IMR-90 (cell line): ENCODE measurements around the gene SEZ6L. TPM values are rescaled to one million over a fixed set of nuclear protein-coding genes. Genes with fewer than 3 reads are reported as not detected.

Experiments used
- ATAC-seq: fragments of 200-7000 bp; cut with Tn5 transposase; 2 replicates; pipeline ENCODE4 v1.9.1; 2020; ENCODE audit warnings: low read depth, mild to moderate bottlenecking, moderate library complexity
- BruUV-seq: library from RNA; stranded (reverse); fragments of 400-500 nt; replicated peaks from 2 replicates; lab custom pipeline; 2021; lab: Mats Ljungman, UMichigan
- CTCF ChIA-PET: fragments of 300-600 bp; formaldehyde crosslinking; extraction: SDS; loops from one replicate; lab custom pipeline; 2021; ENCODE audit warnings: antibody characterized with exemption; lab: Yijun Ruan, JAX
- POLR2A ChIA-PET: fragments of 300-600 bp; sonication (Branson Sonifier 250); formaldehyde crosslinking; loops from one replicate; lab custom pipeline; 2022; ENCODE audit warnings: antibody characterized with exemption; ENCODE audit not compliant: unreplicated experiment; lab: Charles Lee
- DNase-seq: peaks from one replicate; pipeline ENCODE4 v3.0.0; 2013
- H2AFZ ChIP-seq: replicated peaks from 2 replicates; pipeline ENCODE3; 2013; ENCODE audit warnings: low read length, mild to moderate bottlenecking; ENCODE audit not compliant: poor library complexity
- H2AK5ac ChIP-seq: 2 replicates; pipeline ENCODE4 v1.6.1; 2013; ENCODE audit warnings: low read depth, low read length, inconsistent platforms
- H2AK9ac ChIP-seq: replicated peaks from 2 replicates; pipeline ENCODE3; 2013; ENCODE audit warnings: mild to moderate bottlenecking, low read depth, low read length, moderate library complexity; ENCODE audit not compliant: poor library complexity
- H2BK120ac ChIP-seq: 2 replicates; pipeline ENCODE4 v1.6.1; 2013; ENCODE audit warnings: low read depth, low read length, inconsistent platforms
- H2BK15ac ChIP-seq: 3 replicates; pipeline ENCODE4 v1.6.1; 2013; ENCODE audit warnings: low read depth, low read length, inconsistent platforms
- H2BK20ac ChIP-seq: 2 replicates; pipeline ENCODE4 v1.6.1; 2013; ENCODE audit warnings: low read depth, mild to moderate bottlenecking, inconsistent platforms, low read length, moderate library complexity
- H2BK5ac ChIP-seq: 2 replicates; pipeline ENCODE4 v1.6.1; 2013; ENCODE audit warnings: mild to moderate bottlenecking, low read depth, low read length, inconsistent platforms; ENCODE audit not compliant: poor library complexity, severe bottlenecking
- H3K14ac ChIP-seq: replicated peaks from 2 replicates; pipeline ENCODE4 v1.6.1; 2013; ENCODE audit warnings: low read depth, low read length, inconsistent platforms
- H3K18ac ChIP-seq: 2 replicates; pipeline ENCODE4 v1.6.1; 2013; ENCODE audit warnings: low read depth, low read length, control low read depth
- H3K23ac ChIP-seq: 2 replicates; pipeline ENCODE4 v1.6.1; 2013; ENCODE audit warnings: low read depth, low read length, inconsistent platforms
- H3K27ac ChIP-seq: 2 replicates; pipeline ENCODE4 v1.5.1; 2013; ENCODE audit warnings: mild to moderate bottlenecking, control low read depth, low read length; ENCODE audit not compliant: insufficient read depth
- H3K27me3 ChIP-seq: 2 replicates; pipeline ENCODE4 v1.6.1; 2013; ENCODE audit warnings: low read length; ENCODE audit not compliant: control insufficient read depth, insufficient read depth
- H3K36me3 ChIP-seq: 2 replicates; pipeline ENCODE4 v1.6.1; 2013; ENCODE audit warnings: low read length, mixed read lengths; ENCODE audit not compliant: control insufficient read depth, insufficient read depth
- H3K4ac ChIP-seq: 2 replicates; pipeline ENCODE4 v1.6.1; 2013; ENCODE audit warnings: low read depth, low read length, inconsistent platforms
- H3K4me1 ChIP-seq: 2 replicates; pipeline ENCODE4 v1.6.1; 2013; ENCODE audit warnings: low read length, mixed read lengths; ENCODE audit not compliant: control insufficient read depth, insufficient read depth
- H3K4me2 ChIP-seq: 2 replicates; pipeline ENCODE4 v1.6.1; 2013; ENCODE audit warnings: low read depth, mild to moderate bottlenecking, control low read depth, low read length, moderate library complexity
- H3K4me3 ChIP-seq: 2 replicates; pipeline ENCODE4 v1.5.1; 2013; ENCODE audit warnings: low read depth, mild to moderate bottlenecking, control low read depth, low read length, moderate library complexity; ENCODE audit not compliant: insufficient read depth
- H3K56ac ChIP-seq: 2 replicates; pipeline ENCODE4 v1.6.1; 2013; ENCODE audit warnings: low read length, inconsistent platforms; ENCODE audit not compliant: insufficient read depth; ENCODE audit errors: extremely low read depth
- H3K79me1 ChIP-seq, 2 experiments: 2 replicates each; pipeline ENCODE4 v1.6.1; 2013; ENCODE audit warnings: low read length in 2 of 2, inconsistent platforms in 1 of 2, low read depth in 1 of 2
- H3K9ac ChIP-seq: 2 replicates; pipeline ENCODE4 v1.6.1; 2013; ENCODE audit warnings: low read depth, low read length, control low read depth
- H3K9me1 ChIP-seq: 2 replicates; pipeline ENCODE4 v1.6.1; 2013; ENCODE audit warnings: low read length, inconsistent platforms; ENCODE audit not compliant: insufficient read depth
- H3K9me3 ChIP-seq: 2 replicates; pipeline ENCODE4 v1.6.1; 2013; ENCODE audit warnings: low read length; ENCODE audit not compliant: control insufficient read depth, insufficient read depth
- H4K20me1 ChIP-seq: 2 replicates; pipeline ENCODE4 v1.6.1; 2013; ENCODE audit warnings: low read length, inconsistent platforms; ENCODE audit not compliant: insufficient read depth
- H4K5ac ChIP-seq: 2 replicates; pipeline ENCODE4 v1.6.1; 2013; ENCODE audit warnings: mild to moderate bottlenecking, low read depth, low read length, control low read depth
- H4K8ac ChIP-seq, 2 experiments: 2 replicates each; pipeline ENCODE4 v1.6.1; 2013; ENCODE audit warnings: low read depth in 2 of 2, low read length in 2 of 2, control low read depth in 1 of 2, inconsistent platforms in 1 of 2
- H4K91ac ChIP-seq: 2 replicates; pipeline ENCODE4 v1.6.1; 2013; ENCODE audit warnings: low read depth, low read length, inconsistent platforms; ENCODE audit not compliant: insufficient read depth
- BHLHE40 ChIP-seq: fragments of 150-350 bp; IDR thresholded peaks from 2 replicates; pipeline ENCODE4 v1.6.1; 2016; ENCODE audit warnings: mild to moderate bottlenecking, low read depth, low read length
- CEBPB ChIP-seq: IDR thresholded peaks from 2 replicates; pipeline ENCODE4 v1.6.1; 2012; ENCODE audit warnings: low read depth, low read length, improper control_type of control experiment
- CHD1 ChIP-seq: IDR thresholded peaks from 2 replicates; pipeline ENCODE4 v1.6.1; 2012; ENCODE audit warnings: low read depth, low read length, improper control_type of control experiment
- ELK1 ChIP-seq: fragments of 150-350 bp; IDR thresholded peaks from 2 replicates; pipeline ENCODE4 v1.6.1; 2016; ENCODE audit warnings: low read depth, mild to moderate bottlenecking, low read length, moderate library complexity, borderline replicate concordance
- FOS ChIP-seq: fragments of 150-350 bp; IDR thresholded peaks from 2 replicates; pipeline ENCODE4 v1.6.1; 2016; ENCODE audit warnings: low read depth, low read length
- MAFK ChIP-seq: IDR thresholded peaks from 2 replicates; pipeline ENCODE4 v1.6.1; 2012; ENCODE audit warnings: low read depth, low read length, improper control_type of control experiment
- MAZ ChIP-seq: IDR thresholded peaks from 2 replicates; pipeline ENCODE4 v1.6.1; 2012; ENCODE audit warnings: low read depth, mild to moderate bottlenecking, low read length, improper control_type of control experiment, moderate library complexity, borderline replicate concordance
- MXI1 ChIP-seq: IDR thresholded peaks from 2 replicates; pipeline ENCODE4 v1.6.1; 2012; ENCODE audit warnings: low read depth, mild to moderate bottlenecking, low read length, moderate library complexity, borderline replicate concordance
- NFE2L2 ChIP-seq: fragments of 150-350 bp; IDR thresholded peaks from 2 replicates; pipeline ENCODE4 v1.6.1; 2016; ENCODE audit warnings: low read depth, mild to moderate bottlenecking, low read length
- POLR2A ChIP-seq: IDR thresholded peaks from 2 replicates; pipeline ENCODE4 v1.6.1; 2012; ENCODE audit warnings: mild to moderate bottlenecking, low read depth, low read length
- RAD21 ChIP-seq: IDR thresholded peaks from 2 replicates; pipeline ENCODE4 v1.6.1; 2012; ENCODE audit warnings: low read length, improper control_type of control experiment
- RCOR1 ChIP-seq: IDR thresholded peaks from 2 replicates; pipeline ENCODE4 v1.6.1; 2012; ENCODE audit warnings: mild to moderate bottlenecking, low read length, improper control_type of control experiment; ENCODE audit not compliant: insufficient replicate concordance
- RFX5 ChIP-seq: IDR thresholded peaks from 2 replicates; pipeline ENCODE4 v1.8.0; 2012; ENCODE audit warnings: low read depth, mild to moderate bottlenecking, low read length, moderate library complexity
- SMC3 ChIP-seq: fragments of 150-350 bp; IDR thresholded peaks from 2 replicates; pipeline ENCODE4 v1.6.1; 2016; ENCODE audit warnings: low read depth, mild to moderate bottlenecking, antibody characterized with exemption, low read length, moderate library complexity
- WGBS, 2 experiments: methylation state at CpG; one replicate each; pipeline versions ENCODE4 v1.1.5 to v1.1.7; 2013; ENCODE audit warnings: missing lambda C conversion rate in 2 of 2; ENCODE audit not compliant: insufficient read length in 1 of 2; ENCODE audit errors: extremely low coverage in 2 of 2; 5-methylcytosine and 5-hydroxymethylcytosine counted together
- dilution Hi-C: fragments of 300-500 bp; cut with HindIII; formaldehyde crosslinking; loops from one replicate; pipeline ENCODE4 v1.14.3; 2018; ENCODE audit warnings: low sequenced_read_pairs; ENCODE audit not compliant: unreplicated experiment
- in situ Hi-C: fragments of 300-500 bp; cut with MboI; formaldehyde crosslinking; loops from 3 replicates; pipeline ENCODE4 v1.14.3; 2019; ENCODE audit warnings: low sequenced_read_pairs, inconsistent platforms, mixed read lengths
- intact Hi-C: fragments of 100-400 bp; cut with micrococcal nuclease; formaldehyde crosslinking; loops from 2 replicates; pipeline ENCODE4 v1.10.0; 2022
- polyA plus RNA-seq, 3 experiments: library from polyadenylated mRNA; depleted of rRNA; stranded (reverse); fragments of >200 nt; gene quantifications; 2 replicates each; pipeline ENCODE4 v1.2.3, GENCODE V29; 2012; ENCODE audit warnings: low replicate concordance in 1 of 3
- total RNA-seq: library from RNA; depleted of rRNA; stranded (reverse); fragments of >200 nt; gene quantifications from 2 replicates; pipeline ENCODE4 v1.2.3, GENCODE V29; 2012
- TF ChIP-seq, protein P1 (sequence below): fragments of 150-350 bp; IDR thresholded peaks from 2 replicates; pipeline ENCODE4 v1.6.1; 2017; ENCODE audit warnings: mild to moderate bottlenecking, antibody characterized with exemption, low read length, low read depth
- TF ChIP-seq, protein P2 (sequence below): conservative IDR thresholded peaks from 2 replicates; pipeline ENCODE4 v1.5.1; 2012; ENCODE audit warnings: mild to moderate bottlenecking, low read depth, low read length, improper control_type of control experiment

SEZ6L gene
- total and polyA plus RNA-seq, 2 of the 4 experiments (the other 2 are of a cell fraction): not detected

GRCh38 chr22:26205494-26205893 lies 36.2 kb downstream of the SEZ6L start:
- Histone ChIP-seq H3K9me3 (peaks cover 3% of the 10 kb centered on the region; the same call in 1 of the 2 replicates), H3K4me3 (no peak overlapping the region), H3K4me1 (no peaks in the 10 kb centered on the region), H3K36me3 (no peaks in the 10 kb centered on the region), H3K18ac (no peak overlapping the region), H2BK120ac (no peak overlapping the region), H3K4ac (no peak overlapping the region), H2BK5ac (no peak overlapping the region), H2BK15ac (no peak overlapping the region), H3K14ac (no peak overlapping the region), H4K8ac (no peak overlapping the region), H4K5ac (no peak overlapping the region), H3K9ac (no peak overlapping the region), H3K4me2 (no peak overlapping the region), H2BK20ac (no peak overlapping the region), H3K56ac (no peak overlapping the region), H3K27ac (no peak overlapping the region), H4K20me1 (no peaks in the 10 kb centered on the region), H2AK9ac (no peak overlapping the region), H3K23ac (no peak overlapping the region), H4K91ac (no peak overlapping the region), H3K9me1 (no peaks in the 10 kb centered on the region), H3K27me3 (no peaks in the 10 kb centered on the region), H3K79me1 (no peaks in the 10 kb centered on the region), H2AK5ac (no peak overlapping the region), H2AFZ (no peak overlapping the region)
- DNase-seq (no peak), ATAC-seq (no peak)
- in situ Hi-C loops (no loop called here), dilution Hi-C loops (no loop called here), intact Hi-C loops (no loop called here)
- TF ChIP-seq CHD1 (no peak), CEBPB (no peak), FOS (no peak), RCOR1 (no peak), SMC3 (no peak), MAZ (no peak), BHLHE40 (no peak), NFE2L2 (no peak), ELK1 (no peak), POLR2A (no peak), RAD21 (no peak), MAFK (no peak), MXI1 (no peak), RFX5 (no peak)
- TF ChIP-seq, protein P1, sequence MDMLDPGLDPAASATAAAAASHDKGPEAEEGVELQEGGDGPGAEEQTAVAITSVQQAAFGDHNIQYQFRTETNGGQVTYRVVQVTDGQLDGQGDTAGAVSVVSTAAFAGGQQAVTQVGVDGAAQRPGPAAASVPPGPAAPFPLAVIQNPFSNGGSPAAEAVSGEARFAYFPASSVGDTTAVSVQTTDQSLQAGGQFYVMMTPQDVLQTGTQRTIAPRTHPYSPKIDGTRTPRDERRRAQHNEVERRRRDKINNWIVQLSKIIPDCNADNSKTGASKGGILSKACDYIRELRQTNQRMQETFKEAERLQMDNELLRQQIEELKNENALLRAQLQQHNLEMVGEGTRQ: no peak
- TF ChIP-seq, protein P2, sequence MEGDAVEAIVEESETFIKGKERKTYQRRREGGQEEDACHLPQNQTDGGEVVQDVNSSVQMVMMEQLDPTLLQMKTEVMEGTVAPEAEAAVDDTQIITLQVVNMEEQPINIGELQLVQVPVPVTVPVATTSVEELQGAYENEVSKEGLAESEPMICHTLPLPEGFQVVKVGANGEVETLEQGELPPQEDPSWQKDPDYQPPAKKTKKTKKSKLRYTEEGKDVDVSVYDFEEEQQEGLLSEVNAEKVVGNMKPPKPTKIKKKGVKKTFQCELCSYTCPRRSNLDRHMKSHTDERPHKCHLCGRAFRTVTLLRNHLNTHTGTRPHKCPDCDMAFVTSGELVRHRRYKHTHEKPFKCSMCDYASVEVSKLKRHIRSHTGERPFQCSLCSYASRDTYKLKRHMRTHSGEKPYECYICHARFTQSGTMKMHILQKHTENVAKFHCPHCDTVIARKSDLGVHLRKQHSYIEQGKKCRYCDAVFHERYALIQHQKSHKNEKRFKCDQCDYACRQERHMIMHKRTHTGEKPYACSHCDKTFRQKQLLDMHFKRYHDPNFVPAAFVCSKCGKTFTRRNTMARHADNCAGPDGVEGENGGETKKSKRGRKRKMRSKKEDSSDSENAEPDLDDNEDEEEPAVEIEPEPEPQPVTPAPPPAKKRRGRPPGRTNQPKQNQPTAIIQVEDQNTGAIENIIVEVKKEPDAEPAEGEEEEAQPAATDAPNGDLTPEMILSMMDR: no peak
- WGBS, 2 experiments: no CpG with 5 or more reads among the region's 4 CpGs
- ChIA-PET CTCF (interaction anchor here (0.7 kb wide), 1 partner anchor 23 kb away, joined by 3 read pairs; no protein-coding TSS in a partner anchor), POLR2A (no interaction called here)
- BruUV-seq: no TSS peak
